ACC112 (cell line): ENCODE results near the gene TTPAL.
A peak's percentile ranks its signal among the peaks of the same experiment; 100 is the strongest.
"Not testable (repeated sequence)": the region's sequence is repeated elsewhere in the genome, so short reads cannot be mapped to it uniquely, and the experiment has no call there.

Experiments used
- H2AFZ ChIP-seq: fragments of 200-600 bp; sonication (generic); one replicate; pipeline ENCODE4 v1.6.0; 2017; ENCODE audit warnings: antibody characterized with exemption, low read length; ENCODE audit not compliant: unreplicated experiment
- H3K27ac ChIP-seq: fragments of 200-600 bp; sonication (generic); 2 replicates; pipeline ENCODE4 v1.5.1; 2014; ENCODE audit warnings: low read depth, mild to moderate bottlenecking, antibody characterized with exemption, low read length, moderate library complexity
- H3K27me3 ChIP-seq: fragments of 200-600 bp; sonication (generic); 2 replicates; pipeline ENCODE4 v1.6.1; 2014; ENCODE audit warnings: mild to moderate bottlenecking, antibody characterized with exemption, low read length, moderate library complexity, mixed read lengths; ENCODE audit not compliant: insufficient read depth
- H3K36me3 ChIP-seq: fragments of 200-600 bp; sonication (generic); 2 replicates; pipeline ENCODE4 v1.6.1; 2016; ENCODE audit warnings: mild to moderate bottlenecking, antibody characterized with exemption, low read length, moderate library complexity, mixed read lengths; ENCODE audit not compliant: insufficient read depth
- H3K4me1 ChIP-seq: fragments of 200-600 bp; sonication (generic); one replicate; pipeline ENCODE4 v1.6.1; 2016; ENCODE audit warnings: low read length, mixed read lengths; ENCODE audit not compliant: insufficient read depth, unreplicated experiment, control insufficient read depth
- H3K4me3 ChIP-seq: fragments of 200-600 bp; sonication (generic); 2 replicates; pipeline ENCODE4 v1.5.1; 2014; ENCODE audit warnings: mild to moderate bottlenecking, low read depth, low read length
- H3K79me2 ChIP-seq: fragments of 200-600 bp; sonication (generic); one replicate; pipeline ENCODE4 v1.6.0; 2016; ENCODE audit warnings: low read length; ENCODE audit not compliant: control insufficient read depth, unreplicated experiment, insufficient read depth

The TTPAL gene

DNA sequence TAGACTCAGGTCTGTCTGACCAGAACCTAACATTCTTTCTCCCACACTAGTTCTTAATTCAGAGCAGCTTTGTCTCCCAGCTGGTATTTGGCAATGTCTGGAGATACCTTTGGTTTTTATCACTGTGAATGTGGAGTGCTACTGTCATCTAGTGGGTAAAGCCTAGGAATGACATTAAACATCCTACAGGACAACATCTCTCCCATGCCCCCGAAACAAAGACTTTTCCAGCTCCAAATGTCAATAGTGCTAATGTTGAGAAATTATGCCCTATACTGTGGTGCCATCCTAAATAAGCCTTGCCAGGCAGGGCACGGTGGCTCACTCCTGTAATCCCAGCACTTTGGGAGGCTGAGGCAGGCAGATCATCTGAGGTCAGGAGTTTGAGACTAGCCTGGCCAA is 4.2 kb upstream of the TTPAL start:
- Histone ChIP-seq H3K79me2 (peaks cover 11% of the 10 kb centered on the region), H3K27ac (0 out of 2 replicates have a peak overlapping the region, but pooled peaks have one; percentile 8), H3K27me3 (no peaks in the 10 kb centered on the region), H2AFZ (no peak overlapping the region), H3K4me3 (no peak overlapping the region), H3K36me3 (no peaks in the 10 kb centered on the region), H3K4me1 (peaks cover 38% of the 10 kb centered on the region)

DNA sequence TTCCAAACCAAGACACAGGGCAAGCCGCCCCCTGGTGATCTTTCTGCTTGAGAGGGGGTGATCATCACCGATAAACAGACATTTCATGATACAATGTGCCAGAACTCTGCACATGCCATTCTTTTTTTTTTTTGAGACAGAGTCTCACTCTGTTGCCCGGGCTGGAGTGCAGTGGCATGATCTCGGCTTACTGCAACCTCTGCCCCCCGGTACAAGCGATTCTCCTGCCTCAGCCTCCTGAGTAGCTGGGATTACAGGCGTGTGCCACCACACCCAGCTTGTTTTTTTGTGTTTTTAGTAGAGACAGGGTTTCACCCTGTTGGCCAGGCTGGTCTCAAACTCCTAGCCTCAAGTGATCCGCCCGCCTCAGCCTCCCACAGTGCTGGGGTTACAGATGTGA is 3.4 kb upstream of the TTPAL start:
- H3K79me2 ChIP-seq: peaks cover 19% of the 10 kb centered on the region
- not testable (repeated sequence) for H3K27ac ChIP-seq, H2AFZ ChIP-seq, H3K36me3 ChIP-seq, H3K27me3 ChIP-seq, H3K4me3 ChIP-seq
- peaks cover 38% of the 10 kb centered on the region for H3K4me1 ChIP-seq

DNA sequence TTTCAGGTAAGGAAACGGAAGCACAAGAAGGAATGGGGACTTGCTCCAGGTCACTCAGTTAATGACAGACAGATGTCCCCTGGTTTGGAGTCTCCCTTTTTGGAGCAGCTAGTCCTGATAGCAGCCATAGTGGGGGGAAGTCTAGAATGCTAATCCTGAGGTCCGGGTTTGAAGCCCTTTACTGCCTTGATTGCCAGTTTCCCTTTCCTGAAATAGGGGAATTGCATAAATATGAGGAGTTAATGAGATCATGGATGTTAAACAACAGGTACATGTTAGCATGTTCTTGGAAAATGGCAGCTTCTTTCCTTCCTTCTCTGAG is 341 bp upstream of the TTPAL start:
- Histone ChIP-seq H3K27ac (peak overlapping the region; percentile 72), H3K79me2 (peaks cover 31% of the 10 kb centered on the region), H3K4me1 (peaks cover 23% of the 10 kb centered on the region), H3K36me3 (no peaks in the 10 kb centered on the region; the same call in 1 of the 2 replicates), H3K4me3 (peak overlapping the region; percentile 88), H3K27me3 (no peaks in the 10 kb centered on the region), H2AFZ (peak overlapping the region; percentile 64)

DNA sequence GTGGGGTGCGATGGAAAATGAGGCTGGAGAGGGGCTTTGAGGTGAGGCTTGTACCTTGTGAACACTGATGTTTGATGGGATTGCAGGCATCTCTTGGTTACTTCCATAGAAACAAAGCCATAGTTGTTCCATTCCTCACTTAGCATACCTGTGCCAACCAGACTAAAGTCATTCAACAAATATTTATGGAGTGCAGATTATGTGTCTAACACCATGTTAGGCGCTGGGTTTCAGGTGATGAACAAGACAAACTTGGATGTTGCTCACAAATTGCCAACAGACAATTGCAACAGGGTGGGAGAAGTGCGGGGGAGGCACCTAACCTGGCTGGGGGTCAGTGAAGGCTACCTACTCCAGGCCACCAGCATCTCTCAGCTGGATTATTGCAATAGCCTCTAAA is 1.5 kb downstream of the TTPAL start:
- Histone ChIP-seq H3K36me3 (no peaks in the 10 kb centered on the region; the same call in 1 of the 2 replicates), H3K27me3 (no peaks in the 10 kb centered on the region), H2AFZ (no peak overlapping the region), H3K4me3 (peak overlapping the region; percentile 88), H3K79me2 (peaks cover 31% of the 10 kb centered on the region), H3K27ac (peak overlapping the region; percentile 72), H3K4me1 (peaks cover 20% of the 10 kb centered on the region)

DNA sequence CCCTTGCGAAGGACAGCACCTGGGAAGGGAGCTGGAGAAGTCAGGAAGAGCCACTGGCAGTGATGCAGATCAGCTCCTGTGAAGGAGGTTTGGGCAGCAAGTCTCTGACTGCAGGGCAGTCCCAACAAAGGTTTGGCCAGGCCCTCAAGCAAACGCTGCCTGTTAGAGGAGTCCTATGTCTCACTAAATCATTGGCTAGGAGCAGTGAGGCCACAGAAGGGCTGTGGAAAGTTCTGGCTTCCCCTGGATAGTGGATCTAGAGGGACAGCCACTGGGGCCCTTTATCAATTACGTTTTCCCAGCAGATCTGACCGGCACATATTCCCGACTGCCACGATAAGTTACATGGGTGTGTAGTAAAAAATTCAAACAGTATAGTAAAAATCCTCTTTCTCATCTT is 2.5 kb downstream of the TTPAL start:
- H3K4me1 ChIP-seq: peaks cover 20% of the 10 kb centered on the region
- peaks cover 31% of the 10 kb centered on the region for H3K79me2 ChIP-seq
- 0 out of 2 replicates have a peak overlapping the region, but pooled peaks have one; percentile 17 for H3K27ac ChIP-seq
- H3K4me3 ChIP-seq: no peak overlapping the region
- H2AFZ ChIP-seq: no peak overlapping the region
- no peaks in the 10 kb centered on the region; the same call in 1 of the 2 replicates for H3K36me3 ChIP-seq
- H3K27me3 ChIP-seq: no peaks in the 10 kb centered on the region

DNA sequence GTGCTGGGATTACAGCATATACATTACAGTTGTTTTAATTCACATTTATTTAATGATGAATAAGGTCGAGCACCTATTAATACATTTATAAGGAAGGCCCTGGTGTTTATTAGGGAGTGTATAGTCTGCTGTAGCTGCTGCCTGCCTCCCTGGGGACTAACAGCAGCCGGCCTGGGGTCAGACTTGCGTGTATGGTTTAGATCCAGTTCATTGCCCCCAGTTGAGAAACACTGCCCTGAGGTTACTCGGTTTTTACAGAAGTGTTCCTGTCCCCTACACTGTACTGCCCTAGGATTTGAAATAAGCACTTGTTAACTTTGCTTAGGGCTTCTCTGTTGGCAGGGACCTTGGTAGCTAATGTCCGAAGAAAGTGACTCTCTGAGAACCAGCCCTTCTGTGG is 4.0 kb downstream of the TTPAL start:
- H3K79me2 ChIP-seq: peaks cover 31% of the 10 kb centered on the region
- peaks cover 20% of the 10 kb centered on the region for H3K4me1 ChIP-seq
- no peak overlapping the region for H2AFZ ChIP-seq
- peaks cover 8% of the 10 kb centered on the region for H3K36me3 ChIP-seq
- H3K27ac ChIP-seq: no peak overlapping the region
- no peak overlapping the region for H3K4me3 ChIP-seq
- no peaks in the 10 kb centered on the region for H3K27me3 ChIP-seq

DNA sequence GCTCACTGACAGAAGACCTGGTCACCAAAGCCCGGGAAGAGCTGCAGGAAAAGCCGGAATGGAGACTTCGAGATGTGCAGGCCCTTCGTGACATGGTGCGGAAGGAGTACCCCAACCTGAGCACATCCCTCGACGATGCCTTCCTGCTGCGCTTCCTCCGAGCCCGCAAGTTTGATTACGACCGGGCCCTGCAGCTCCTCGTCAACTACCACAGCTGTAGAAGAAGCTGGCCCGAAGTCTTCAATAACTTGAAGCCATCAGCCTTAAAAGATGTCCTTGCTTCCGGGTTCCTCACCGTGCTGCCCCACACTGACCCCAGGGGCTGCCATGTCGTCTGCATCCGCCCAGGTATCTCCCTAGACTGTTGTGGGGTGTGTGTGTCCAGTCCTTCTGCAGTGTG is 4.4 kb downstream of the TTPAL start:
- no peak overlapping the region for H2AFZ ChIP-seq
- no peak overlapping the region for H3K4me3 ChIP-seq
- no peak overlapping the region for H3K27ac ChIP-seq
- peaks cover 18% of the 10 kb centered on the region for H3K4me1 ChIP-seq
- peaks cover 8% of the 10 kb centered on the region for H3K36me3 ChIP-seq
- H3K27me3 ChIP-seq: no peaks in the 10 kb centered on the region
- peaks cover 31% of the 10 kb centered on the region for H3K79me2 ChIP-seq

DNA sequence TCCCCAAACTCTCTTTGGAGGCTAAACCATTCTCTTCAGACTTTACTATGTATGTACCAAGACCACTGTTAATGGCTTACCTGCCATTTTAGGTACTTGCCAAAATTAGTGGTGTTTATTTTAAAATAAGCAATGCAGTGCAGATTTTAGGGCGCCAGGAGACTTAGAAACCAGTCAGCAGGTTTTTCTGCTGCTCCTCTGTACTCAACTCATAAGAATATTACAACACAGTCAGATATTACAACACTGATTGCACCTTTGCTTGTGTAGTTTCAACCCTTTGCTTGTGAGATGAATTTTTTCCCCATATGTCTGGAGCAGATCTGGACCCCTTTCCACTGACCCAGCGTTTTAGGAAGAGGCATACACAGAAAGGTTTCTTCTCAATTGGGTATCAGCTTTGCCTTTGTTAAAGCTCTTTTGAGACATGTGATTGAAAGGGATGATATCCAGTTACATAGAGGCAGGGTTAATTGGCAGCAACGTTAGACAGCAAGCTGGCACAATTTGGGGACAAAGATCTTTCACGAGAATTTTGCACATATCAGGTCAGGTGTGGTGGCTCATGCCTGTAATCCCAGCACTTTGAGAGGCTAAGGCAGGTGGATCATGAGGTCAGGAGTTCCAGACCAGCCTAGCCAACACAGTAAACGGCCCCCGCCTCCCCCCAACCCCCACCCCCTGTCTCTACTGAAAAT is 6.2 kb downstream of the TTPAL start:
- peaks cover 9% of the 10 kb centered on the region for H3K4me1 ChIP-seq
- peaks cover 16% of the 10 kb centered on the region for H3K79me2 ChIP-seq
- H3K36me3 ChIP-seq: peaks cover 8% of the 10 kb centered on the region
- no peak overlapping the region for H2AFZ ChIP-seq
- no peak overlapping the region for H3K4me3 ChIP-seq
- H3K27me3 ChIP-seq: no peaks in the 10 kb centered on the region
- no peak overlapping the region for H3K27ac ChIP-seq

DNA sequence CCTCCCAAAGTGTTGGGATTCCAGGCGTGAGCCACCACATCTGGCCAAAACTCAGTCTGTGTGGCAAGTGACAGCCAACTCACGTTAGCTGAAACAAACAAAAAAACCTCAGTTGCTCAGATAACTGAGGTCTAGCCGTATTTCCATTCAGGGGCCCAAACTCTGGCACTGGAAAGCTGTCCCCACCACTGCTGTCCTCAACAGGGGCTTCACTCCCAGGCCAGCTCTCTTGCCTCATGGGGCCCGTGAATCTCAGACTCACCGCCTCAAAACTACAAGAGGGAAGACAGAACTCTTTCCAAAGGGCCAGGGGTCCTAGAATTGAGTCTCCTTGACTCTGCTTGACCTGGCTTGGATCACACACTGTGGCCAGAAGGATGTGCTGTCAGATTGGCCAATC is 7.4 kb downstream of the TTPAL start:
- Histone ChIP-seq H3K36me3 (peaks cover 9% of the 10 kb centered on the region), H3K79me2 (peaks cover 5% of the 10 kb centered on the region), H3K4me1 (peaks cover 1% of the 10 kb centered on the region), H3K27ac (no peak overlapping the region), H3K4me3 (no peak overlapping the region), H2AFZ (no peak overlapping the region), H3K27me3 (no peaks in the 10 kb centered on the region)

DNA sequence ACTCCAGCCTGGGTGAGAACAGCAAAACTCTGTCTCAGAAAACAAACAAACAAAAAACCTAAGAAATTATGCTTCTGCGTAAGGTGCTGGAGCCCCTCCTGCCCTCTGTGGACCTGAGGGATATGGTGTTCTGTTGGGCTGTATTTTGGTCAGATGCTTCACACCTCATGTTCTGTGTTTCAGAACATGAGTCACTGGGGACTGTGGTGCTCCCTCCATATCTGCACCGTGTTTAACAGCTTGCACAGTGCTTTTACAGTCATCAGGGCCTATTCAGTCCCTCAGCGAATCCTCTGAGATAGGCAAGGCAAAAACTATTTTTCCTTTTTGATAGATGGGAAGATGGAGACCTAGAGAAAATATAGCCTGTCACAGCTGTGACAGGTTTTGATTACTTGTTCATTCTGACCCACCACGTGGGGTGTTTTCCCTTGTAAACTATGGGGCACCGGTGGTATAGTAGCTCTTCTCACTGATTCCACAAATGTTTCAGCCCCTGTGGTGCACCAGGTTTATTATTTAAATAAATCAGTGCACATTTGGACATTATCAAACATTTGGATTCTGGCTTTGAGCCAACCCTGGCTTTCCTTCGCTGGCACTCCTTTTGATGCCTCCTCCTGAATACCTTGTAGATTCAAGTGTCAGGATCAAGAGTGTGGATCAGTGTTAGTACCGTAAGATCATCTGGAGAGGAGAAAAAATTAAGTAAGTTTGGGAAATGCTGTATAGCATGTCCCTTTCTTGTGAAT is 9.6 kb downstream of the TTPAL start:
- Histone ChIP-seq H3K36me3 (peaks cover 27% of the 10 kb centered on the region), H2AFZ (no peak overlapping the region), H3K4me3 (no peak overlapping the region), H3K27ac (no peak overlapping the region; the same call in 1 of the 2 replicates), H3K79me2 (no peaks in the 10 kb centered on the region), H3K4me1 (peaks cover 2% of the 10 kb centered on the region), H3K27me3 (no peaks in the 10 kb centered on the region)

DNA sequence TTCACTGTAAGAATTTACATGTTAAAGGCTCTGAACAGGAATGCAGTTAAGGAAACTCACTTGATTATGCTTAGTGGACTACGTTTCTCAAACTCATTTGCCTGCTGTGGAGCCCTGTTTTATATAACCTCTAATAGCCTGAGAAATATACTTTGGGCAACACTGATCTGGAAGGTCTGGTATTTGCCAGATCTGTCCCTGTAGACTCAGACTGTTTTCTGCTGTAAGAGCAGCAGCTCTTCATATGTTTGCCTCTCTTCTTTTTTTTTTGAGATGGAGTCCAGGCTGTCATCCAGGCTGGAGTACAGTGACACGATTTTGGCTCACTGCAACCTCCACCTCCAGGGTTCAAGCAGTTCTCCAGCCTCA is 10.1 kb downstream of the TTPAL start:
- no peak overlapping the region for H2AFZ ChIP-seq
- H3K4me3 ChIP-seq: no peak overlapping the region
- H3K79me2 ChIP-seq: no peaks in the 10 kb centered on the region
- H3K27me3 ChIP-seq: no peaks in the 10 kb centered on the region
- H3K4me1 ChIP-seq: peaks cover 6% of the 10 kb centered on the region
- H3K36me3 ChIP-seq: peaks cover 31% of the 10 kb centered on the region
- H3K27ac ChIP-seq: no peak overlapping the region; the same call in 1 of the 2 replicates
